Measurements from ENCODE around the gene APLNR.

Gene APLNR

DNA sequence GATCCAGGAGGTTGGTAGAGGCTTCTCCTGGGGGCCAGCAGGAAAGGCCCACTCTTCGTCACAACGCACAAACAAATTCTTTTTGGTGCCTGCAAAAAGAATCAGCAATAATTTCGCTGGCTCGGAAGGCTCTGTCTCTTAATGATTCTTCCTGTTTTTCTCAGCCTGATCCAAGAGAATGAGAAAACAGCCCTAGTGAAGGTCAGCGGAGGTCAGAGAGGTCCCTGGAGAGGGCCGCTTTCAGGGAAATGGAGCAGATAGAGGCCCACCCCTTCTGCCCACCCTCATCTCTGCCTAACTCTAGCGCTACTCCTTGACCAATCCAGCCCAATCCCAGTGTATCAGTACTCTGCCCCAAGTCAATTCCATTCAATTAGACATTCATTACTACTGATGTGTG, 36.1 kb downstream of the APLNR start:
- H3K4me1 ChIP-seq (ENCODE audit: control insufficient read depth, insufficient read depth, low read length) = peaks cover 13% of the 10 kb centered on the region

DNA sequence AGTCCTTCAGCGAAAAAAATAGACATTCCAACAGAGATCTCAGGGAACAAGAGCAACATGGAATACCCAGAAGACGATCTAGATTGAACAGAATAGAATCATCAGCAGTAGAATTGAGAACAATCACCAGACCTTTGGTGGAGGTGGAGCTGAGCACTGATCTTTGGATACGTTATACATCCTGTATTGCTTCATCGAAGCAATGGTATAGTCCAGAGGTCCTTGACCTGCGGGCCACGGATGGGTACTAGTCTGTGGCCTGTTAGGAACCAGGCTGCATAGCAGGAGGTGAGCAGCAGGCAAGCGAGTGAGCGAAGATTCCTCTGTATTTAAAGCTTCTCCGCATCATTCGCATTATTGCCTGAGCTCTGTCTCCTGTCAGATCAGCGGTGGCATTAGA, 37.7 kb downstream of the APLNR start:
- H3K4me3 ChIP-seq (ENCODE audit: low read length in 2 of 2) = no peak overlapping the region
- no peak overlapping the region for H3K9ac ChIP-seq (ENCODE audit: low read length in 2 of 2)
- peaks cover 13% of the 10 kb centered on the region for H3K4me1 ChIP-seq (ENCODE audit: control insufficient read depth, insufficient read depth, low read length)
- no peak overlapping the region for H3K27ac ChIP-seq (ENCODE audit: low read length)
- no peaks in the 10 kb centered on the region for H3K36me3 ChIP-seq (ENCODE audit: control insufficient read depth in 2 of 2, insufficient read depth in 2 of 2, low read length in 2 of 2)
- H3K27me3 ChIP-seq (ENCODE audit: control insufficient read depth in 1 of 2, insufficient read depth in 2 of 2, low read length in 2 of 2) = no peaks in the 10 kb centered on the region
- no peaks in the 10 kb centered on the region for H3K9me3 ChIP-seq (ENCODE audit: control insufficient read depth in 2 of 2, low read length in 2 of 2)

More for the DNA sequence above, 36.1 kb downstream of the APLNR start:
- Histone ChIP-seq H3K4me3 (ENCODE audit: low read length in 2 of 2) (no peak overlapping the region), H3K27ac (ENCODE audit: low read length) (no peak overlapping the region), H3K9me3 (ENCODE audit: control insufficient read depth in 2 of 2, low read length in 2 of 2) (no peaks in the 10 kb centered on the region), H3K36me3 (ENCODE audit: control insufficient read depth in 2 of 2, insufficient read depth in 2 of 2, low read length in 2 of 2) (no peaks in the 10 kb centered on the region), H3K9ac (ENCODE audit: low read length in 2 of 2) (no peak overlapping the region), H3K27me3 (ENCODE audit: control insufficient read depth in 1 of 2, insufficient read depth in 2 of 2, low read length in 2 of 2) (no peaks in the 10 kb centered on the region)

DNA sequence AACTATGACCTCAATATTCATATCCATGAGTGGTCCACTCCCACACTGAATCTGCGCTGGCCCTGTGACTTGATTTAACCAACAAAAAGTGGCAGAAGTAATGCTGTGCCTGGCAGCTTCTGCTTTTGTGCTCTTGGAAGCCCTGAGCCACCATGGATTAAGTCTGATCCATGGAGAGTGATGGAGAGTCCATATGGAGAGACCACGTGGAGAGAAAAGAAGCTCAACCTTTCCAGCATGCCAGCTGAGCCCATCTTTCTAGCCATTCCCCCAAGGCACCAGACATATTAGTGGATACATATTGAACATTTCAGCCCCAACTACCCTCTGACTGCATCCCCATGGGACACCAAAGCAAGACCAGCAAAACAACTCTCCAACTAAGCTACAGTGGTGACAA, 39.3 kb downstream of the APLNR start:
- Histone ChIP-seq H3K4me3 (ENCODE audit: low read length in 2 of 2) (no peak overlapping the region), H3K36me3 (ENCODE audit: control insufficient read depth in 2 of 2, insufficient read depth in 2 of 2, low read length in 2 of 2) (no peaks in the 10 kb centered on the region), H3K9ac (ENCODE audit: low read length in 2 of 2) (no peak overlapping the region), H3K27ac (ENCODE audit: low read length) (no peak overlapping the region), H3K27me3 (ENCODE audit: control insufficient read depth in 1 of 2, insufficient read depth in 2 of 2, low read length in 2 of 2) (no peaks in the 10 kb centered on the region), H3K9me3 (ENCODE audit: control insufficient read depth in 2 of 2, low read length in 2 of 2) (no peaks in the 10 kb centered on the region), H3K4me1 (ENCODE audit: control insufficient read depth, insufficient read depth, low read length) (peaks cover 11% of the 10 kb centered on the region)

DNA sequence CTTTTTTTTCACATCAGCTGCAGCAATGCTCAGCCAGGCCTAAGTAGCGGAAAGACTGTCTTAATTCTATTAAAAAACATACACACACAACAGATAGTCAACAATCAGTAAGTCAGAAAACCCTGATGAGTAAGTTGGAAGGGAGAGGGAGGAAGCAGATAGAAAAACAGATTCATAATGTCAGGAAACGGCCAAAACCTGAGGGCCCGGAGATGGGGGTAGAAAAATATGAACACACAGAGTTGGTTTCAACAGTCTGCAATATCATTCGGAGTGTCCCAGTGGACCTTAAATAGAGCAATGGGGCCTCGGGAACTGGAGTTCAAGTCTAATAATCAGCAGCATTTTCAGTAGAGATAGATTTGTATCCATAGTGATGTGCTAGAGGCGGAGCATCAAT, 40.5 kb downstream of the APLNR start:
- no peak overlapping the region for H3K4me3 ChIP-seq (ENCODE audit: low read length in 2 of 2)
- no peak overlapping the region for H3K9ac ChIP-seq (ENCODE audit: low read length in 2 of 2)
- H3K27ac ChIP-seq (ENCODE audit: low read length) = no peak overlapping the region
- H3K4me1 ChIP-seq (ENCODE audit: control insufficient read depth, insufficient read depth, low read length) = peaks cover 4% of the 10 kb centered on the region
- H3K27me3 ChIP-seq (ENCODE audit: control insufficient read depth in 1 of 2, insufficient read depth in 2 of 2, low read length in 2 of 2) = no peaks in the 10 kb centered on the region
- H3K9me3 ChIP-seq (ENCODE audit: control insufficient read depth in 2 of 2, low read length in 2 of 2) = no peaks in the 10 kb centered on the region
- no peaks in the 10 kb centered on the region for H3K36me3 ChIP-seq (ENCODE audit: control insufficient read depth in 2 of 2, insufficient read depth in 2 of 2, low read length in 2 of 2)

DNA sequence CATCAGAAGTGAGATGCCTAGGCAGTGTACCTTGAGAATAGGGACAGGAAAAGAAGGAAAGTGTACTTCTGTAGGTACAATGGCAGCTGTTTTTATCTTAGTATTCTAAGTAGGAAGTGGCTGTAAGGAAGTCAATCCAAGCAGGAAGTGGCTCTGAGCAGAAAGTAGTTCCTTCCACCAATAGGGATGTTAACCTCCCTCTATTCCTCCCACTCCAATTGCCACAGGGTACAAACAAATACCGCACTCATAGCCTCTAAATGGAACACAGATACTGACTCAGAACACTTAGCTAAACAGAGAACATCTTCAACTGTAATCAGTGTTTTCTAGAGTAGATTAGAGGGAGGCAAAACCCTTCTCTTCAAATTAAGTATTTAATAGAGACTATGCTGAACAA, 44.7 kb downstream of the APLNR start:
- Histone ChIP-seq H3K9me3 (ENCODE audit: control insufficient read depth in 2 of 2, low read length in 2 of 2) (no peaks in the 10 kb centered on the region), H3K27me3 (ENCODE audit: control insufficient read depth in 1 of 2, insufficient read depth in 2 of 2, low read length in 2 of 2) (no peaks in the 10 kb centered on the region), H3K4me1 (ENCODE audit: control insufficient read depth, insufficient read depth, low read length) (no peaks in the 10 kb centered on the region), H3K27ac (ENCODE audit: low read length) (no peak overlapping the region), H3K4me3 (ENCODE audit: low read length in 2 of 2) (no peak overlapping the region), H3K36me3 (ENCODE audit: control insufficient read depth in 2 of 2, insufficient read depth in 2 of 2, low read length in 2 of 2) (no peaks in the 10 kb centered on the region), H3K9ac (ENCODE audit: low read length in 2 of 2) (no peak overlapping the region)

DNA sequence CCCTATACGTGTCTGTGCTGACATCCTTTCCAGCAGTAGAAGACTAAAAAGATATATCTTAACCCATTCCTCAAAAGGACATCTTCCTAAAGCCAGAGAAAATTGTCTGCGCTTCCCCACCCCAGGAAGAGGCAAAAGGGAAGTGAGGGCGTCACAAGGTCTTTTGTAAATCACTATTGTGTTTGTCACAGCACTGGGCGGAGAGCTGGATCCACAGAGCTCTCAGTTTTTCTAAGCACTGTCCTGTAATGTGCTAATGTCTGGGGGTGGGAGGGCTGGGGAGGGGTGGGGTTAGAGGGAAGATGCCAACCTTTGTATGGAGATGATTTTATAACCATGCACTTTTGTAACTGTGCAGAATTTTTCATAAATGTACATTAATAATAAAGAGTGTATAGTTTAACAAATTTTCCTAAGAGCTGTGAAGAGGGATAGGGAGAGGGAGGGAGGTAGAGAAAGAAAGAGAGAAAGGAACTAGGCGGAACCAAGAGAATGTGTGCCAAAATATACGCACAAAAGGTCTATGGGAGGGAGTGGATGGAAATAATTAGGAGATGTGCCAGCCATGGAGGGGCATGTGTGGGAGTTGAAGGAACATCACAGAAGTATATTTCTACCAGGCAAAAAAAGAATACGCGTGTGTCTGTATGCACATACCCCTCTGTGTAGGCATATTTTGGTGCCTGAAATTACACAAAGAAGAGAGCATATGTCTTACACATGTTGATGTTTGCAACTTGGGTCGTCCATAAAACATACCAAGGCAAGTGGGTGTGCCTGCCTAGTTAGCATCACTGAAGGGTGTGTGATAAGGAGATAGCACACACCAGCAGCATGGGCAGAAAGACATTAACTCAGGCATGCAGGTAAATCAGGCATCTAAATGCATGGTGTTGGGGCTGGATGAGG, 45.5 kb downstream of the APLNR start:
- Histone ChIP-seq H3K9ac (ENCODE audit: low read length in 2 of 2) (no peak overlapping the region), H3K4me3 (ENCODE audit: low read length in 2 of 2) (no peak overlapping the region), H3K4me1 (ENCODE audit: control insufficient read depth, insufficient read depth, low read length) (no peaks in the 10 kb centered on the region), H3K36me3 (ENCODE audit: control insufficient read depth in 2 of 2, insufficient read depth in 2 of 2, low read length in 2 of 2) (no peaks in the 10 kb centered on the region), H3K27ac (ENCODE audit: low read length) (no peak overlapping the region), H3K9me3 (ENCODE audit: control insufficient read depth in 2 of 2, low read length in 2 of 2) (no peaks in the 10 kb centered on the region), H3K27me3 (ENCODE audit: control insufficient read depth in 1 of 2, insufficient read depth in 2 of 2, low read length in 2 of 2) (no peaks in the 10 kb centered on the region)

DNA sequence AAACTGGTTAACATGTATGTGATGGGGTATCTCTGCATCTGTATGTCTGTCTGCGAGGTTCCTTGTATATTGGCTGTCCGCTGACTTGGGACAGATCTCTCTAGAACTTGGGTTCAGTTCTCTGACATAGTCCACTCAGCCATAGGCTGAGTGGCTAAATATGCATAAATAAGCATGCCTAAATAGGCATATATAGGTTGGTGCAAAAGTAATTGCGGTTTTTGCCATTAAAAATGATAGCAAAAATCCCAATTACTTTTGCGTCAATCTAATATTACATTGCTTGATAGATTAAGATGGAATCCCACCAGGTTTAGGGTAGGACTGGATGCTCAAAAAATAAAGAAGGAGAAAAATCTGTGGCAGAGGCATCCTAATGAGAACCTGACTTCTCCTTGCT, 46.5 kb downstream of the APLNR start:
- no peaks in the 10 kb centered on the region for H3K4me1 ChIP-seq (ENCODE audit: control insufficient read depth, insufficient read depth, low read length)
- no peak overlapping the region for H3K4me3 ChIP-seq (ENCODE audit: low read length in 2 of 2)
- no peak overlapping the region for H3K9ac ChIP-seq (ENCODE audit: low read length in 2 of 2)
- no peaks in the 10 kb centered on the region for H3K36me3 ChIP-seq (ENCODE audit: control insufficient read depth in 2 of 2, insufficient read depth in 2 of 2, low read length in 2 of 2)
- H3K27me3 ChIP-seq (ENCODE audit: control insufficient read depth in 1 of 2, insufficient read depth in 2 of 2, low read length in 2 of 2) = no peaks in the 10 kb centered on the region
- H3K27ac ChIP-seq (ENCODE audit: low read length) = no peak overlapping the region
- no peaks in the 10 kb centered on the region for H3K9me3 ChIP-seq (ENCODE audit: control insufficient read depth in 2 of 2, low read length in 2 of 2)

All from stomach smooth muscle (tissue), 2 donors.